ENCODE measurements around the gene SOD2.
A peak's percentile ranks its signal among the peaks of the same experiment; 100 is the strongest.
"Not testable (repeated sequence)": the region's sequence is repeated elsewhere in the genome, so short reads cannot be mapped to it uniquely, and the experiment has no call there.

The SOD2 gene
- long read RNA-seq, full-length matches to known transcripts: 32 of 38 reads
- long read RNA-seq, partial matches to known transcripts: 4 of 38 reads
- long read RNA-seq, other reads (novel, unspliced or antisense): 2 of 38 reads

DNA sequence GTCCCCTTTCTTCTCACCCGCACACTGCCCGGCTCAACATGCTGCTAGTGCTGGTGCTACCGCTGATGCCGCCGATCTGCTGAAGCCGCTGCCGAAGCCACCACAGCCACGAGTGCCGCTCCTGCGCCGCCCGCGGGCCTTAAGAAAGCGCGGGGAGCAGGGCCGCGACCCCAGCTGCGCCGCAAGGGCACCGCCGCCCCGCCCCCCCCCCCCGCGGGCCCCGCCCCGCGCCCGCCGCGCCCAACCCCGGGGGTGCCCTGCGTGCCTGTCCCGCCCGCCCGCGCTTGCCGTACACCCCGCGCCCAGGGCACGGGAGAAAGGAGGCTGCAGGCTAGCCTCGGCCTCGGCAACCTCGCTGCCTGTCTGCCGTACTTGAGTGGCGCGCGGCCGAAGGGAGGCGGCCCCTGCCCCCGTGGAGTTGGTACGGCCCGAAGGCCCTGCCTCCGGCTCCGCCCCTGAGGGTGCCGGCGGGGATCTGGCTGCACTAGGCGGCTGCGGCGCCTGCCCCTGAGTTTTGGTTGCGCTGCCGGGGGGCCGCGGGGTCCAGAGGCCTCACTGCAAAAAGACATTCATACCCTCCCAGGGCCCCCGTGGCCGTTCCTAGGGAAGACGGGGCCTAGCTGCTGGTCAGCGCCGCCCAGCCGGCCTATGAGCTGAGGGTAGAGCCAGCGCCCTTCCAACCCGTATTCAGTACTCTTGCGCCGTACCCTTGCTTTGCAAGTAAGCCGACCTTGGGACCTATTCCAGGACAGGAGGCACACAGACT is at the start of gene SOD2:
Gene SOD2 (minus strand): TSS at position 114 of the 766 bp plus-strand sequence. CDS start 74 bp downstream, at position 40.
- H3K27me3 ChIP-seq (ENCODE audit: insufficient read depth, poor library complexity, severe bottlenecking): no peaks in the 10 kb centered on the region
- H3K27ac ChIP-seq (replicated peaks): peak within 1 kb of the TSS; percentile 96
- no peak; the same call in 1 of the 2 replicates for TF ChIP-seq GABPA (IDR thresholded peaks at IDR 0.05; ENCODE audit: low read depth)
- TF ChIP-seq POLR2AphosphoS5 (IDR thresholded peaks at IDR 0.05; ENCODE audit: low read depth): peak; percentile 56; the same call in 1 of the 2 replicates
- peak within 1 kb of the TSS; percentile 80 for H3K4me3 ChIP-seq (replicated peaks; ENCODE audit: insufficient read depth, low read length)
- DNase-seq (ENCODE audit: low read depth in 1 of 2, low spot score in 1 of 2): peak; percentile 81 to 84

DNA sequence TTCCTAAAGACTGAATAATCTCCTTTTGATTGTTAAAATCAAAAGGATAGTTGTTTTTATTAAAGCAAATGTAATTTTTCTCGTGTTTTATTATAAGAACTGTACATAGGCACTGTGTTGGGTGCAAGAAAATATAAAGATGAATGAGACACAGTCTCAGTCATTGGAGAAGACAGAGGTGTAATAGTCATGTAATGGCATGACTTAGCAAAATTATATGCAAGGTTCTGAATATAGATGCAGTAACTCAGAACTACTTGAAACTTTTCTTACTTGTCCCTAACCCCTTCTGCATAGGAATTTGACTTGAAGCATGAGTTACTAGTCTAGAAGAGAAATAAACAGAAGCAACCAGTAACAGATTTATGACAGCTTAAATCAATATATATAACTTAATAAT is 49.1 kb upstream of the SOD2 start:
- Histone ChIP-seq H3K27ac (replicated peaks) (no peak overlapping the region), H3K4me3 (replicated peaks; ENCODE audit: insufficient read depth, low read length) (no peak overlapping the region), H3K27me3 (ENCODE audit: insufficient read depth, poor library complexity, severe bottlenecking) (no peaks in the 10 kb centered on the region)
- TF ChIP-seq GABPA (IDR thresholded peaks at IDR 0.05; ENCODE audit: low read depth): no peak
- TF ChIP-seq SPI1 (IDR thresholded peaks at IDR 0.05; ENCODE audit: borderline replicate concordance, low read depth): no peak
- TF ChIP-seq, protein P1, sequence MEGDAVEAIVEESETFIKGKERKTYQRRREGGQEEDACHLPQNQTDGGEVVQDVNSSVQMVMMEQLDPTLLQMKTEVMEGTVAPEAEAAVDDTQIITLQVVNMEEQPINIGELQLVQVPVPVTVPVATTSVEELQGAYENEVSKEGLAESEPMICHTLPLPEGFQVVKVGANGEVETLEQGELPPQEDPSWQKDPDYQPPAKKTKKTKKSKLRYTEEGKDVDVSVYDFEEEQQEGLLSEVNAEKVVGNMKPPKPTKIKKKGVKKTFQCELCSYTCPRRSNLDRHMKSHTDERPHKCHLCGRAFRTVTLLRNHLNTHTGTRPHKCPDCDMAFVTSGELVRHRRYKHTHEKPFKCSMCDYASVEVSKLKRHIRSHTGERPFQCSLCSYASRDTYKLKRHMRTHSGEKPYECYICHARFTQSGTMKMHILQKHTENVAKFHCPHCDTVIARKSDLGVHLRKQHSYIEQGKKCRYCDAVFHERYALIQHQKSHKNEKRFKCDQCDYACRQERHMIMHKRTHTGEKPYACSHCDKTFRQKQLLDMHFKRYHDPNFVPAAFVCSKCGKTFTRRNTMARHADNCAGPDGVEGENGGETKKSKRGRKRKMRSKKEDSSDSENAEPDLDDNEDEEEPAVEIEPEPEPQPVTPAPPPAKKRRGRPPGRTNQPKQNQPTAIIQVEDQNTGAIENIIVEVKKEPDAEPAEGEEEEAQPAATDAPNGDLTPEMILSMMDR (IDR thresholded peaks at IDR 0.05; ENCODE audit: insufficient read depth, low read length): no peak
- no peak for TF ChIP-seq POLR2AphosphoS5 (IDR thresholded peaks at IDR 0.05; ENCODE audit: low read depth)
- TF ChIP-seq, protein P2, sequence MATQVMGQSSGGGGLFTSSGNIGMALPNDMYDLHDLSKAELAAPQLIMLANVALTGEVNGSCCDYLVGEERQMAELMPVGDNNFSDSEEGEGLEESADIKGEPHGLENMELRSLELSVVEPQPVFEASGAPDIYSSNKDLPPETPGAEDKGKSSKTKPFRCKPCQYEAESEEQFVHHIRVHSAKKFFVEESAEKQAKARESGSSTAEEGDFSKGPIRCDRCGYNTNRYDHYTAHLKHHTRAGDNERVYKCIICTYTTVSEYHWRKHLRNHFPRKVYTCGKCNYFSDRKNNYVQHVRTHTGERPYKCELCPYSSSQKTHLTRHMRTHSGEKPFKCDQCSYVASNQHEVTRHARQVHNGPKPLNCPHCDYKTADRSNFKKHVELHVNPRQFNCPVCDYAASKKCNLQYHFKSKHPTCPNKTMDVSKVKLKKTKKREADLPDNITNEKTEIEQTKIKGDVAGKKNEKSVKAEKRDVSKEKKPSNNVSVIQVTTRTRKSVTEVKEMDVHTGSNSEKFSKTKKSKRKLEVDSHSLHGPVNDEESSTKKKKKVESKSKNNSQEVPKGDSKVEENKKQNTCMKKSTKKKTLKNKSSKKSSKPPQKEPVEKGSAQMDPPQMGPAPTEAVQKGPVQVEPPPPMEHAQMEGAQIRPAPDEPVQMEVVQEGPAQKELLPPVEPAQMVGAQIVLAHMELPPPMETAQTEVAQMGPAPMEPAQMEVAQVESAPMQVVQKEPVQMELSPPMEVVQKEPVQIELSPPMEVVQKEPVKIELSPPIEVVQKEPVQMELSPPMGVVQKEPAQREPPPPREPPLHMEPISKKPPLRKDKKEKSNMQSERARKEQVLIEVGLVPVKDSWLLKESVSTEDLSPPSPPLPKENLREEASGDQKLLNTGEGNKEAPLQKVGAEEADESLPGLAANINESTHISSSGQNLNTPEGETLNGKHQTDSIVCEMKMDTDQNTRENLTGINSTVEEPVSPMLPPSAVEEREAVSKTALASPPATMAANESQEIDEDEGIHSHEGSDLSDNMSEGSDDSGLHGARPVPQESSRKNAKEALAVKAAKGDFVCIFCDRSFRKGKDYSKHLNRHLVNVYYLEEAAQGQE (IDR thresholded peaks at IDR 0.05; ENCODE audit: insufficient replicate concordance, low read depth): no peak
- no peak for DNase-seq (ENCODE audit: low read depth in 1 of 2, low spot score in 1 of 2)

DNA sequence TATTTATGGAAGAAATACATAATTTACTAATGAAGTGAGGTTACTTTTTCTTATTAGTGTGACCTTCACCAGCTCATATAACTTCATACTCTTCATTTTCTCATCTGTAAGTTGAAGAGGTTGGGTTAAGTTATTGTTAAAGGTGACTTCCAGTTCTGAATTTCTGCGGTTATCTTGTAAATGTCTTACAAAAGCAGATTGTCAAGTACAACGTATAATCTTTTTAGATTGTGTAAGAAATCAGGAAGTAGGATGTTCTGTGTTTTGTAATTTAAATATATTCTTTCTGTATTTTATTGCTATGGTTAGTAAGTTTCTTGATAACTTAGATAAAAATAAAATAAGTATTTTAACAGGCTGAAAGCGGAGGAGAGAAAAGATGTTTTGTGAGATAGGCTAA is 46.3 kb upstream of the SOD2 start:
- no peak for DNase-seq (ENCODE audit: low read depth in 1 of 2, low spot score in 1 of 2)
- no peak for TF ChIP-seq GABPA (IDR thresholded peaks at IDR 0.05; ENCODE audit: low read depth)
- TF ChIP-seq, protein P2 (IDR thresholded peaks at IDR 0.05; ENCODE audit: insufficient replicate concordance, low read depth): no peak
- TF ChIP-seq SPI1 (IDR thresholded peaks at IDR 0.05; ENCODE audit: borderline replicate concordance, low read depth): no peak
- TF ChIP-seq POLR2AphosphoS5 (IDR thresholded peaks at IDR 0.05; ENCODE audit: low read depth): no peak
- TF ChIP-seq, protein P1 (IDR thresholded peaks at IDR 0.05; ENCODE audit: insufficient read depth, low read length): no peak

DNA sequence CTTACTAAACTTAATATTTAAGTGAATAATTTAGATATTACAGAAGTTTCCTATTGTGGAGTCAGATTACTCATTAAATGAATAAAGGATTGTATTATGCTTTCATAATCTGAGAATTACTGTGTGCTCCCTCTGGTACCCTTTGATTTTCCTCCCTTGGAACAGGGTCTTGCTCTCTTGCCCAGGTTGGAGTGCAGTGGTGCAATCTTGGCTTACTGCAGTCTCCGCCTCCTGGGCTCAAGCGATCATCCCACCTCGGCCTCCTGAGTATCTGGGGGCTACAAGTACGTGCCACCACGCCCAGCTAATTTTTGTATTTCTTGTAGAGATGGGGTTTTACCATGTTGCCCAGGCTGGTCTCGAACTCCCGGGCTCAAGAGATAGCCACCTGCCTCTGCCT is 43.9 kb upstream of the SOD2 start:
- TF ChIP-seq, protein P1 (IDR thresholded peaks at IDR 0.05; ENCODE audit: insufficient read depth, low read length): no peak
- no peaks in the 10 kb centered on the region for H3K27me3 ChIP-seq (ENCODE audit: insufficient read depth, poor library complexity, severe bottlenecking)
- no peak overlapping the region for H3K4me3 ChIP-seq (replicated peaks; ENCODE audit: insufficient read depth, low read length)
- H3K27ac ChIP-seq (replicated peaks): no peak overlapping the region
- no peak for DNase-seq (ENCODE audit: low read depth in 1 of 2, low spot score in 1 of 2)

More for the DNA sequence above, 46.3 kb upstream of the SOD2 start:
- H3K27ac ChIP-seq (replicated peaks): peak overlapping the region; percentile 42
- no peak overlapping the region for H3K4me3 ChIP-seq (replicated peaks; ENCODE audit: insufficient read depth, low read length)
- H3K27me3 ChIP-seq (ENCODE audit: insufficient read depth, poor library complexity, severe bottlenecking): no peaks in the 10 kb centered on the region

DNA sequence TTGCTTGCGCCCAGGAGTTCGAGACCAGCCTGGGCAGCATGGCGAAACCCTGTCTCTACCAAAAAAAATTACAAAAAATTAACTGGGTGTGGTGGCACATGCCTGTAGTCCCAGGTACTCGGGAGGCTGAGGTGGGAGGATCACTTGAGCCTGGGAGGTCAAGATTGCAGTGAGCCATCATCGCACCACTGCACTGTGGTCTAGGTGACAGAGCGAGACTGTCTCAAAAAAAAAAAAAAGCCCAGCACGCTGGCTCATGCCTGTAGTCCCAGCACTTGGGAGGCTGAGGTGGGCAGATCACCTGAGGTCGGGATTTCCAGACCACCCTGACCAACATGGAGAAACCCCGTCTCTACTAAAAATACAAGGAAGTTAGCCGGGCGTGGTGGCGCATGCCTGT is 40.4 kb upstream of the SOD2 start:
- H3K4me3 ChIP-seq (replicated peaks; ENCODE audit: insufficient read depth, low read length); H3K27me3 ChIP-seq (ENCODE audit: insufficient read depth, poor library complexity, severe bottlenecking); H3K27ac ChIP-seq (replicated peaks); DNase-seq (ENCODE audit: low read depth in 1 of 2, low spot score in 1 of 2): not testable (repeated sequence)

DNA sequence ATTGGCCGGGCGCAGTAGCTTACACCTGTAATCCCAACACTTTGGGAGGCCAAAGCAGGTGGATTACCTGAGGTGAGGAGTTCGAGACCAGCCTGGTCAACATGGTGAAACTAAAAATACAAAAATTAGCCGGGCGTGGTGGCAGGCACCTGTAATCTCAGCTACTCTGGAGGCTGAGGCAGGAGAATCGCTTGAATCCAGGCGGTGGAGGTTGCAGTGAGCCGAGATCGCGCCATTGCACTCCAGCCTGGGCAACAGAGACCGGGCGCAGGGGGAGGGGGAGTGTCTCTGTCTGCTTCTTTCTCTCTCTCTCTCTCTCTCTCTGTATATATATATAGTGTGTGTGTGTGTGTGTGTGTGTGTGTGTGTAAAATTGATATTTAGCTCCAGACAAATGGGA is 39.5 kb upstream of the SOD2 start:
- H3K4me3 ChIP-seq (replicated peaks; ENCODE audit: insufficient read depth, low read length); H3K27me3 ChIP-seq (ENCODE audit: insufficient read depth, poor library complexity, severe bottlenecking): not testable (repeated sequence)

More for the DNA sequence above, 39.5 kb upstream of the SOD2 start:
- not testable (repeated sequence) for DNase-seq (ENCODE audit: low read depth in 1 of 2, low spot score in 1 of 2); H3K27ac ChIP-seq (replicated peaks)
